Vagina (tissue), 2 donors: ENCODE measurements around the gene GBGT1. TPM values are rescaled to one million over a fixed set of nuclear protein-coding genes. Genes with fewer than 3 reads are reported as not detected.
A peak's percentile ranks its signal among the peaks of the same experiment; 100 is the strongest.

Experiments
- DNase-seq, 2 donors: peaks; one replicate each; pipeline ENCODE4 v3.0.0-alpha.2; 2017; ENCODE audit errors: extremely low spot score in 2 of 2
- H3K27ac ChIP-seq: fragments of 200-600 bp; sonication (generic); one replicate; pipeline ENCODE4 v1.5.1; 2019
- H3K27me3 ChIP-seq: fragments of 200-600 bp; sonication (generic); one replicate; pipeline ENCODE4 v1.5.1; 2019
- H3K36me3 ChIP-seq, 2 donors: fragments of 200-600 bp; sonication (generic); one replicate each; pipeline ENCODE4 v1.5.1; 2017 to 2019
- H3K4me1 ChIP-seq: fragments of 200-600 bp; sonication (generic); one replicate; pipeline ENCODE4 v1.5.1; 2019
- H3K4me3 ChIP-seq, 2 donors: fragments of 200-600 bp; sonication (generic); 1 replicate in 1 of 2; 2 replicates in 1 of 2; pipeline ENCODE4 v1.5.1; 2016 to 2019
- H3K9me3 ChIP-seq: fragments of 200-600 bp; sonication (generic); one replicate; pipeline ENCODE4 v1.5.1; 2019
- POLR2A ChIP-seq, 2 donors: fragments of 450-650 bp; IDR thresholded peaks; one replicate each; pipeline ENCODE4 v1.6.1; 2017; ENCODE audit warnings: antibody characterized with exemption in 2 of 2, mild to moderate bottlenecking in 2 of 2, moderate library complexity in 2 of 2
- POLR2AphosphoS5 ChIP-seq, 2 donors: sonication (generic); formaldehyde crosslinking; IDR thresholded peaks; one replicate each; pipeline ENCODE4 v1.9.0; 2017; ENCODE audit warnings: antibody characterized with exemption in 2 of 2, mild to moderate bottlenecking in 2 of 2, low read depth in 1 of 2; ENCODE audit not compliant: insufficient read depth in 1 of 2
- intact Hi-C: fragments of 100-400 bp; cut with DNase I; formaldehyde crosslinking; loops from one replicate; pipeline ENCODE4 v1.15.1; 2023
- total RNA-seq: library from RNA; depleted of rRNA; stranded (reverse); fragments of >200 nt; gene quantifications from one replicate; pipeline ENCODE4 v1.2.3, GENCODE V29; 2016
- TF ChIP-seq, protein P1 (sequence below), 3 experiments: fragments of 450-650 bp in 2 of 3; fragments of 200-600 bp in 1 of 3; sonication (generic) in 1 of 3; IDR thresholded peaks; one replicate each; pipeline ENCODE4 v1.5.1; 2017 to 2019; ENCODE audit warnings: antibody characterized with exemption in 3 of 3, mild to moderate bottlenecking in 2 of 3, moderate library complexity in 2 of 3

Gene GBGT1
- total RNA-seq, 1 donor from 2014 or later: 27.0 TPM

DNA sequence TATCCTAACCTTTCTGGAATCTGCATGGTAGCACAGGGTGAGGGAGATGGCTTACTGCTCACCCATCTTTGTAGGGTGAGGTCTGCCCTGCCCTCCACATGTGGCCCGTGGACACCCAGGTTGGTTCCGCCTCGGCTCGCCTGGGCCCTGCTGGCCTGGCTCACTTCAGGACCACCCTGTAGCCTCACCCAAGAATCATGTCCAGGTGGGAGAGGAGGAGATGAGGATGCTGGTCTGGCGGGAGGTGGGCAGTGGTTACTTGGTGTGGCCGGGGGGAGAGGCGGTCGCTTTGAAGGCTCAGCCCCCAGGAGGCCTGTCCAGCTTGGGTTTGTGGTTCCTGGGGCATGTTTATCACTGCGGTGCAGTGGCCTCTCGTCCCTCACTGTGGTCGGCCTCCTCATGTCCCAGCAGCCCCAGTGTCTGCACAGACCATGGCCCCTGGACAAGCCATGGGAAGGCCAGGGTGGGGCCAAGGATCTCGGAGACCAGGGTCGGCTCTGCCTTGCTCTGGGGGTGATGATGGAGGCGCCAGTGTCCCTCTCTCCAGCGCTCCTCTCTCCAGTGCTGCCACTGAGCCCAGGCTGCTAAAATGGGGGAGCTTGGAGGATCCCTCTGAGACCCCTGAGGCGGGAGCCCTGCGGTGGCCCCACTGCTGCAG is 40.8 kb upstream of the GBGT1 start:
- no peak for TF ChIP-seq POLR2AphosphoS5 (IDR thresholded peaks at IDR 0.05; ENCODE audit: insufficient read depth in 1 of 2, low read depth in 1 of 2)
- TF ChIP-seq, protein P1, sequence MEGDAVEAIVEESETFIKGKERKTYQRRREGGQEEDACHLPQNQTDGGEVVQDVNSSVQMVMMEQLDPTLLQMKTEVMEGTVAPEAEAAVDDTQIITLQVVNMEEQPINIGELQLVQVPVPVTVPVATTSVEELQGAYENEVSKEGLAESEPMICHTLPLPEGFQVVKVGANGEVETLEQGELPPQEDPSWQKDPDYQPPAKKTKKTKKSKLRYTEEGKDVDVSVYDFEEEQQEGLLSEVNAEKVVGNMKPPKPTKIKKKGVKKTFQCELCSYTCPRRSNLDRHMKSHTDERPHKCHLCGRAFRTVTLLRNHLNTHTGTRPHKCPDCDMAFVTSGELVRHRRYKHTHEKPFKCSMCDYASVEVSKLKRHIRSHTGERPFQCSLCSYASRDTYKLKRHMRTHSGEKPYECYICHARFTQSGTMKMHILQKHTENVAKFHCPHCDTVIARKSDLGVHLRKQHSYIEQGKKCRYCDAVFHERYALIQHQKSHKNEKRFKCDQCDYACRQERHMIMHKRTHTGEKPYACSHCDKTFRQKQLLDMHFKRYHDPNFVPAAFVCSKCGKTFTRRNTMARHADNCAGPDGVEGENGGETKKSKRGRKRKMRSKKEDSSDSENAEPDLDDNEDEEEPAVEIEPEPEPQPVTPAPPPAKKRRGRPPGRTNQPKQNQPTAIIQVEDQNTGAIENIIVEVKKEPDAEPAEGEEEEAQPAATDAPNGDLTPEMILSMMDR (IDR thresholded peaks at IDR 0.05): no peak
- no peak for TF ChIP-seq POLR2A (IDR thresholded peaks at IDR 0.05)
- DNase-seq: peak in 1 of 2 donors; percentile 61
- no peak overlapping the region for H3K4me3 ChIP-seq
- intact Hi-C loops: no loop called here
- H3K27me3 ChIP-seq: no peaks in the 10 kb centered on the region
- no peak overlapping the region for H3K27ac ChIP-seq
- no peaks in the 10 kb centered on the region for H3K4me1 ChIP-seq
- H3K36me3 ChIP-seq: no peaks in the 10 kb centered on the region
- no peaks in the 10 kb centered on the region for H3K9me3 ChIP-seq

- H3K27me3 ChIP-seq: no peaks in the 10 kb centered on the region
- no peak for DNase-seq
Observed at GRCh38 chr9:133203506-133204075, 39.9 kb upstream of the GBGT1 start.

GRCh38 chr9:133202688-133203453 is 39.2 kb upstream of the GBGT1 start:
- Histone ChIP-seq H3K4me3 (no peak overlapping the region), H3K9me3 (no peaks in the 10 kb centered on the region), H3K27ac (no peak overlapping the region), H3K4me1 (no peaks in the 10 kb centered on the region), H3K27me3 (no peaks in the 10 kb centered on the region), H3K36me3 (no peaks in the 10 kb centered on the region)
- intact Hi-C loops: no loop called here
- TF ChIP-seq POLR2AphosphoS5 (IDR thresholded peaks at IDR 0.05; ENCODE audit: insufficient read depth in 1 of 2, low read depth in 1 of 2) (no peak), POLR2A (IDR thresholded peaks at IDR 0.05) (no peak)
- TF ChIP-seq, protein P1 (IDR thresholded peaks at IDR 0.05): no peak
- DNase-seq: no peak

More at GRCh38 chr9:133203506-133204075, 39.9 kb upstream of the GBGT1 start:
- H3K4me3 ChIP-seq: no peak overlapping the region
- no peaks in the 10 kb centered on the region for H3K36me3 ChIP-seq
- H3K27ac ChIP-seq: no peak overlapping the region
- TF ChIP-seq, protein P1 (IDR thresholded peaks at IDR 0.05): no peak
- TF ChIP-seq POLR2AphosphoS5 (IDR thresholded peaks at IDR 0.05; ENCODE audit: insufficient read depth in 1 of 2, low read depth in 1 of 2) (no peak), POLR2A (IDR thresholded peaks at IDR 0.05) (no peak)
- H3K4me1 ChIP-seq: no peaks in the 10 kb centered on the region
- H3K9me3 ChIP-seq: no peaks in the 10 kb centered on the region
- intact Hi-C loops: no loop called here

DNA sequence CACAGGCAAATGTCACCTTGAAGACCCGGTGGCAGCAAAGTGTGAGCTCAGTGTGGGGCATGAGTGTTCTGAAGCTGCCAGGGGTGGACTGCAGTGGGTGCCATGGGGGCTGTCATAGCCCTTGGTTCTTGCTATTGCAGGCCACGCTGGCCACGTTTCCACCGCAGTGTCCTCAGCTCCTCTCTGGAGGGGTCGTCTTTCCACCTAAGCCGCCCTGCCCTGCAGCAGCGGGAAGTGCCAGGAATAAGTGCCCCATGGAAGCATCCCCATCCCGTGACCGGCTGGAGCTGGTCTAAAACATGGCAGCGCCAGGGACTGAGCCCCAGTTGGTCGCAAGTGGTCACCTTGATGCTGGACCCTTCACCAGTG is 38.4 kb upstream of the GBGT1 start:
- H3K4me1 ChIP-seq: no peaks in the 10 kb centered on the region
- H3K27ac ChIP-seq: no peak overlapping the region
- DNase-seq: no peak
- no peaks in the 10 kb centered on the region for H3K9me3 ChIP-seq
- TF ChIP-seq, protein P1 (IDR thresholded peaks at IDR 0.05): no peak
- TF ChIP-seq POLR2A (IDR thresholded peaks at IDR 0.05): no peak
- no peaks in the 10 kb centered on the region for H3K36me3 ChIP-seq
- H3K4me3 ChIP-seq: no peak overlapping the region
- intact Hi-C loops: no loop called here
- H3K27me3 ChIP-seq: no peaks in the 10 kb centered on the region
